HCT116 (cell line): Measurements from ENCODE around the gene TNFRSF14.
"Not testable (repeated sequence)": the region's sequence is repeated elsewhere in the genome, so short reads cannot be mapped to it uniquely, and the experiment has no call there.

Experiments used
- EZH2 ChIP-seq: fragments of 200-600 bp; sonication (generic); IDR thresholded peaks from 2 replicates; pipeline ENCODE4 v1.6.1; 2017; ENCODE audit warnings: antibody characterized with exemption, mixed run types
- POLR2AphosphoS5 ChIP-seq: IDR thresholded peaks from 2 replicates; pipeline ENCODE4 v1.6.1; 2011; ENCODE audit warnings: mild to moderate bottlenecking, low read depth, low read length, moderate library complexity
- TF ChIP-seq, protein P1 (sequence below): IDR thresholded peaks from 2 replicates; pipeline ENCODE4 v1.6.1; 2012

DNA sequence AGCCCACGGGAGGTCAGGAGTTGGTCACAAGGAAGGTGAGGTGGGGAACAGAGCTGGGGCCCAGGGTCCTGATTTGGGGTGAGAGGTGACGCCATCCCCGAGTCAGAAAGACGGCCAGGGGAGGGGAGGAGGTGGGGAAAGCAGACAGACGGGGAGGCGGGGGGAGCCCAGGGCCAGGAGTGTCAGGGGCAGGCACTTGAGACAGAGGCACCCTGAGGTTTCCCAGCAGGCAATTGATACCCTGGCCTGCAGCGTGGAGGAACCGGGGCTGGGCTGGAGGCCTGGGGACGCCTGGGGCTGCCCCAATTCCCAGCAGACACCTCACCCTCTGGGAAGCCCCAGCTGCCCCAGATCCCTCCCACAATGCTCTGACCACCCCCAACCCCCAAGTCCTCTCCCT lies 3.1 kb upstream of the TNFRSF14 start:
- TF ChIP-seq, protein P1, sequence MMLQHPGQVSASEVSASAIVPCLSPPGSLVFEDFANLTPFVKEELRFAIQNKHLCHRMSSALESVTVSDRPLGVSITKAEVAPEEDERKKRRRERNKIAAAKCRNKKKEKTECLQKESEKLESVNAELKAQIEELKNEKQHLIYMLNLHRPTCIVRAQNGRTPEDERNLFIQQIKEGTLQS: not testable (repeated sequence)
- not testable (repeated sequence) for TF ChIP-seq EZH2, POLR2AphosphoS5
